Stimulated activated CD4-positive, alpha-beta T cell treated with anti-CD3 and anti-CD28 coated beads, Interleukin-15, amount 100 ng/mL, for 1 hour (primary cell): ENCODE data around the gene USP17L11.
"Not testable (repeated sequence)": the region's sequence is repeated elsewhere in the genome, so short reads cannot be mapped to it uniquely, and the experiment has no call there.

ENCODE experiments used
- DNase-seq, 2 donors: peaks; one replicate each; pipeline ENCODE4 v3.0.0-alpha.2; 2020; ENCODE audit warnings: low read depth in 1 of 2, low spot score in 1 of 2

USP17L11 gene, protein sequence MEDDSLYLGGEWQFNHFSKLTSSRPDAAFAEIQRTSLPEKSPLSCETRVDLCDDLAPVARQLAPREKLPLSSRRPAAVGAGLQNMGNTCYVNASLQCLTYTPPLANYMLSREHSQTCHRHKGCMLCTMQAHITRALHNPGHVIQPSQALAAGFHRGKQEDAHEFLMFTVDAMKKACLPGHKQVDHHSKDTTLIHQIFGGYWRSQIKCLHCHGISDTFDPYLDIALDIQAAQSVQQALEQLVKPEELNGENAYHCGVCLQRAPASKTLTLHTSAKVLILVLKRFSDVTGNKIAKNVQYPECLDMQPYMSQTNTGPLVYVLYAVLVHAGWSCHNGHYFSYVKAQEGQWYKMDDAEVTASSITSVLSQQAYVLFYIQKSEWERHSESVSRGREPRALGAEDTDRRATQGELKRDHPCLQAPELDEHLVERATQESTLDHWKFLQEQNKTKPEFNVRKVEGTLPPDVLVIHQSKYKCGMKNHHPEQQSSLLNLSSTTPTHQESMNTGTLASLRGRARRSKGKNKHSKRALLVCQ

GRCh38 chr4:9215105-9215504 lies at the start of gene USP17L11:
USP17L11 (plus strand) TSS chr4:9215405; CDS start chr4:9215405, 0 bp downstream.
- not testable (repeated sequence) for DNase-seq

- DNase-seq = not testable (repeated sequence)
Observed at GRCh38 chr4:9165990-9166389, 49.2 kb upstream of the USP17L11 start.

DNA sequence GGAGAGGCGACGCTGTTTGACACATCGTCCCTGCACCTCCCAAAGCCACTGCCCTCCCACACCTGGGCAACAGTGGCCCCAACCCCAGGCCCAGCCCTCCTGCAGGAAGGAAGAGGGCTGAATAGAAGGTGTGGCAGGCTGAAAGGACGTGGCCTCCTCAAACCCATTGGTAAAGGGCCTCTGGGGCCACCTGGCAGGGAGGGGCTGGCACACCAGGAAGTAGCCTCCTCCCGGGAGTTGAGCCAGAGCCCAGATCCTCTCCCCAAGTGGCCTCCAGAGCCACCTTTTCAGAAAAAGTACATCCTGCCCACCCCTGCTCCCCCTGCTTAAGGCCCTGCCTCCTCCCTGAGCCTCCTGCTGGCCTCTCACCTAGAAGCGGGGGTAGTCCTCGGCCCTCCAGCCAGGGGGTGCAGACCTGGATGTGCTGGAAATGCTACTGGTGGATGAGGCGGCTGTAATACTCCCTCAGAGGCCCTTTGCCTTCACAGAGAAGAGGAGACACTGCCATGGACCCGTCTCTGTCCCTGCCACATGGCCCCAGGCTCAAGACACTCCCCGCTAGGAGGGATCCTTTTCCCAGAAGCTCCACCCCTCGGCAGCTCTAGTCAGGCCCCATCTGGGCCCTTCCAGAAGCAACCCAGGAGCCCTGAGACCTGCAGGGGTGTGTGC lies 45.3 kb upstream of the USP17L11 start, which contains the start of gene FAM90A26:
TSS of gene FAM90A26 (plus strand) at position 619 of the 669 bp plus-strand sequence. CDS start 2,764 bp downstream, outside the sequence.
- DNase-seq = not testable (repeated sequence)

DNA sequence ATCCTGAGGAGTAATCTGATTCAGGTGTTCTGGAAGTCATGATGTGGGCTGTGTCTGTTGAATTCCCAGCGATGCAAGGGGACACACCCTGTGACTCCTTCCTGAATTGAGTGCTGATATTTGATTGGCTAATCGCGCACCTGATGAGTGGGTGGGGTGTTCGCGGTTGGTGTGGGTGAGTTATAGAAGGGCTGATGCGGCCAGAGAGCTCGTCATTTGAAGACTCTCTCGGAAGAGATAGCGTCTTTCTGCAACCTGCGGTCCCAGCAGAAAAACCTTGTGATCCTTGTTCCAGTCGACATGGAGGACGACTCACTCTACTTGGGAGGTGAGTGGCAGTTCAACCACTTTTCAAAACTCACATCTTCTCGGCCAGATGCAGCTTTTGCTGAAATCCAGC lies 4.8 kb upstream of the USP17L11 start, which contains the start of gene USP17L10:
TSS of gene USP17L10 (plus strand) at position 301 of the 400 bp plus-strand sequence. CDS start at position 301, 0 bp downstream.
- DNase-seq = not testable (repeated sequence)

GRCh38 chr4:9214701-9215100 lies 504 bp upstream of the USP17L11 start:
- not testable (repeated sequence) for DNase-seq

GRCh38 chr4:9219852-9220251 lies 4.6 kb downstream of the USP17L11 start, which contains the start of gene USP17L12:
USP17L12 (plus strand) TSS chr4:9220152; CDS start chr4:9220152, 0 bp downstream.
- not testable (repeated sequence) for DNase-seq

- DNase-seq = not testable (repeated sequence)
Observed at GRCh38 chr4:9224596-9224995, 9.4 kb downstream of the USP17L11 start, which contains the start of gene USP17L13. USP17L13 (plus strand) TSS chr4:9224896; CDS start chr4:9224896, 0 bp downstream.

GRCh38 chr4:9230249-9230648 lies 15.0 kb downstream of the USP17L11 start:
- DNase-seq = not testable (repeated sequence)

- DNase-seq = not testable (repeated sequence)
Observed at GRCh38 chr4:9234085-9234484, 18.9 kb downstream of the USP17L11 start, which contains the start of gene USP17L15. USP17L15 (plus strand) TSS chr4:9234385; CDS start chr4:9234385, 0 bp downstream.

DNA sequence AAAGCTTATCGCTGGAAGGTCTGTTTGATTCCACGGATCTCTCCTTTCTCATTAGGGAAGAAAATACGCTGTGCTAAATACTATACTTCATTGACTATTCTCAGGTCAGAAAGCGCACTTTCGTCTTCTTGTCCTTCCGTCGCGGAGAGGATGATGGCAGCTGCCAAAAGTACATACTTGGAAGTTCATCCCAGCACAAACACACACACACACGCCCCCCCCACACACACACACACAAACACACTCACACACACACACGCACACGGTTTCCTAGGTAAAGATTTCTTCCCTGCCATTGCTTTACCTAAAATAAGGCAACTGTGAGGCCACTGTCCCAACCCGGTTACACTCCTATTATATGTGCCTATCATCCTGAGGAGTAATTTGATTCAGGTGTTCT lies 23.3 kb downstream of the USP17L11 start:
- DNase-seq = not testable (repeated sequence)

GRCh38 chr4:9243579-9243978 lies 28.4 kb downstream of the USP17L11 start, which contains the start of gene USP17L17:
USP17L17 (plus strand) TSS chr4:9243879; CDS start chr4:9243879, 0 bp downstream.
- not testable (repeated sequence) for DNase-seq

DNA sequence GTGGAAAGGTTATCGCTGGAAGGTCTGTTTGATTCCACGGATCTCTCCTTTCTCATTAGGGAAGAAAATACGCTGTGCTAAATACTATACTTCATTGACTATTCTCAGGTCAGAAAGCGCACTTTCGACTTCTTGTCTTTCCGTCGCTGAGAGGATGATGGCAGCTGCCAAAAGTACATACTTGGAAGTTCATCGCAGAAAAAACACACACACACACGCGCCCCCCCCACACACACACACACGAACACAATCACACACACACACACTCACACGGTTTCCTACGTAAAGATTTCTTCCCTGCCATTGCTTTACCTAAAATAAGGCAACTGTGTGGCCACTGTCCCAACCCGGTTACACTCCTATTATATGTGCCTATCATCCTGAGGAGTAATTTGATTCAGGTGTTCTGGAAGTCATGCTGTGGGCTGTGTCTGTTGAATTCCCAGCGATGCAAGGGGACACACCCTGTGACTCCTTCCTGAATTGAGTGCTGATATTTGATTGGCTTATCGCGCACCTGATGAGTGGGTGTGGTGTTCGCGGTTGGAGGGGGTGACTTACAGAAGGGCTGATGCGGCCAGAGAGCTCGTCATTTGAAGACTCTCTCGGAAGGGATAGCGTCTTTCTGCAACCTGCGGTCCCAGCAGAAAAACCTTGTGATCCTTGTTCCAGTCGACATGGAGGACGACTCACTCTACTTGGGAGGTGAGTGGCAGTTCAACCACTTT lies 32.9 kb downstream of the USP17L11 start, which contains the start of gene USP17L18:
TSS of gene USP17L18 (plus strand) at position 678 of the 728 bp plus-strand sequence. CDS start at position 678, 0 bp downstream.
- not testable (repeated sequence) for DNase-seq

- not testable (repeated sequence) for DNase-seq
Observed at GRCh38 chr4:9253078-9253477, 37.9 kb downstream of the USP17L11 start, which contains the start of gene USP17L19. USP17L19 (plus strand) TSS chr4:9253378; CDS start chr4:9253378, 0 bp downstream.

DNA sequence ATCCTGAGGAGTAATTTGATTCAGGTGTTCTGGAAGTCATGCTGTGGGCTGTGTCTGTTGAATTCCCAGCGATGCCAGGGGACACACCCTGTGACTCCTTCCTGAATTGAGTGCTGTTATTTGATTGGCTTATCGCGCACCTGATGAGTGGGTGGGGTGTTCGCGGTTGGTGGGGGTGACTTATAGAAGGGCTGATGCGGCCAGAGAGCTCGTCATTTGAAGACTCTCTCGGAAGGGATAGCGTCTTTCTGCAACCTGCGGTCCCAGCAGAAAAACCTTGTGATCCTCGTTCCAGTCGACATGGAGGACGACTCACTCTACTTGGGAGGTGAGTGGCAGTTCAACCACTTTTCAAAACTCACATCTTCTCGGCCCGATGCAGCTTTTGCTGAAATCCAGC lies 42.6 kb downstream of the USP17L11 start, which contains the start of gene USP17L20:
TSS of gene USP17L20 (plus strand) at position 301 of the 400 bp plus-strand sequence. CDS start at position 301, 0 bp downstream.
- DNase-seq = not testable (repeated sequence)

- DNase-seq = not testable (repeated sequence)
Observed at GRCh38 chr4:9262572-9262971, 47.4 kb downstream of the USP17L11 start, which contains the start of gene USP17L21. USP17L21 (plus strand) TSS chr4:9262872; CDS start chr4:9262872, 0 bp downstream.
